HG03439 (cell line): ENCODE data around the gene LTO1.
"Not testable (repeated sequence)": the region's sequence is repeated elsewhere in the genome, so short reads cannot be mapped to it uniquely, and the experiment has no call there.

Source experiments
- ATAC-seq: cut with Tn5 transposase; IDR thresholded peaks from one replicate; pipeline ENCODE4 v1.9.1; 2021; ENCODE audit warnings: mild to moderate bottlenecking, moderate library complexity; ENCODE audit not compliant: unreplicated experiment

Gene LTO1

DNA sequence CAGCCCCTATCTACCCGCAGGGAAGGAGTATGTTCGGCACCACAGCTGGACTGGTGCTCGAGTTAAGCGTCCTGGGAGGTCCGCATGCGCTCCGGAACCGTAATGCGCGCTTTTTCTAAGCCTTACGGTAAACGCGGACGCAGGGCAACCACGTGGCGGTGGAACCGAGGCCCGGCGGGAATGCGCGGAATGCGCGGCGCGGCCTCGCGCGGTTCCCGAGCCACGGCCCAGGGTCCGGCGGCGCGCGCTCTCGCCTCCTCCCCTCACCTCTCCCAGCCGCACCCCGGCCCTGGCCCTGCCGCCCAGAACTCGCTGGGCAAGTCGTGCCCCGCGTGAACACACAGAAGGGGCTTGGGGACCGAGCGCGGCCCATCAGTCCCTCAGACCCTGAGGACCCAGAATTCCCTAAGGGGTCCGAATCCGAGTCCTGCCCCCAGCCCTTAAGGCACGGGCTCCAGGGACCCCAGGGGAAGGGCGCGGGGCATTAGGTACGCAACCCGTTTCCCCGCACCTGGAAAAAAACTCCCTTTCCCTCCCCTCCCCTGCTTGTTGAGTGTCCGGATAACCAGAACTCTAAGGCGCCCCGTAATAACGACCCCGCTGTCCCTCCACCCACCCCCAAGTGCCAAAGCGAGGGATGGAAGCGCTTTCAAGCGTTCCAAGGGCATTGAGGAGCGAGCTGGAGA, 38.5 kb downstream of the LTO1 start:
- ATAC-seq: no peak

DNA sequence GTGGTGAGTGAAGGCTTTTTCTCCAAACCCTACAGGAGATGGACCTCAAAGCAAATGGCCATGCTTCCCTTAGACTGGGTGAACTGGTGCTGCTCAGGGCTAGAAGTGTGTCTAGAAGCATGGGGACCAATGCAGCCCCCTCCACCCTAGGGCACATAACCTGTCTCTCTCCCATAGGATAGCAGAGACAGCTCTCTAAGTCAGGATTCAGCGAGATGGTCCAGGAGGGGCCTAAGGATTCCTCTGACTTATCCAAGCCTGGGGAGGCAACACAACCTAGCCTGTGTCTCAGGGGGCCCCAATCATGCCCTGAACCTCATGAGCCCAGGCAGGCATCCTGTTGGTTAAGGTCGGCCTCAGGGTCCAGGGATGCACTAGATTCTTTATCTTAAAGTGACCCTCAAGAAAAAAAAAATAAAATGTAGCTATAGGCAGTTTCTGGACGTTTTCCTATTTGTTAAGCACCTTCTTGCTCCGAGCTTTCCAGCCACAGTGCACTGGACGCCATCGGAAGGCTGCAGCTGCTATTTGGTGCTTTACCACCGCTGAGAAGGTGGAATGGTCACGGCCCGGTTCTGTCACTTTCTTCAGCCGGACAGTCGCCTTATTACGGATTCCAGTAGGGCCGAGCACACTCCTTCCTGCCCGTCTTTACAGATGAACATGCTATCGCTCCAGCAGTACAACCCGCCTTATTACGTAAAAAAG, 39.2 kb downstream of the LTO1 start:
- ATAC-seq: no peak

DNA sequence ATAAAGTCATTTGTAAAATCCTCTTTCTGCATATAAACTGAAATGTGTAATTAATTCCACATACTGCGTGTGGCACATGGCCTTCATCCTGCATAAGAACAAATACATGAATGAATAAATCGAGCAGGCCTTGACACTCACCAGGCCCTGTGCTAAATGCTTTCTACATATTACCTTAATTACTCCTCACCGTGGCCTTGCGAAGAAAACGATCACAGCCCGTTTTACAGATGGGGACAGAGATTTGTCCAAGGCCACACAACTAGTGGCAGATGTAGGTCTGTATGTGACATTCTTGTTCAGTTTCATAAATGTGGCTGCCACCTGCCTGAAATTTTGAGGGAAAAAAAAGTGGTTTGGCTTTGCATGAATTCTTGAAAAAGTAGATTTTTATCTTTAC, 40.0 kb downstream of the LTO1 start:
- ATAC-seq: no peak

DNA sequence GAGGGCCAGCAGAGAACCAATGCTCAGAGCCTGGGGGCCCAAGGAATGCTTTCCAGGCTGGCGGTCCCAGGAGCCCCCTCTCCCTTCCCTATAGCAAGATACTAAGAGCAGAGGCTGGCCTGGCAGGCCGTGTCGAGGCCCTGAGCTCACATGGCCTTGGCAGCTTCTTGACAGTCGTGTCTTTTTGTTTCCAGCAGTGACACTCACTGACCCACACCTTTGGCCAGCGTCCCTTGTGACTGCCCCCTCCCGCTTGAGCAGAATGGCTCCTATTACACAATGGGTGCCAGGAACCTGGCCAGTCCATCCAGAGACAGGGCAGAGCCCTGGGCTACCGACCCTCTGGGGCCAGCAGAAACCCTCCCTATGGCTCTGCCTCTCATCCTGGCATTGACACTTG, 40.6 kb downstream of the LTO1 start:
- ATAC-seq: no peak

DNA sequence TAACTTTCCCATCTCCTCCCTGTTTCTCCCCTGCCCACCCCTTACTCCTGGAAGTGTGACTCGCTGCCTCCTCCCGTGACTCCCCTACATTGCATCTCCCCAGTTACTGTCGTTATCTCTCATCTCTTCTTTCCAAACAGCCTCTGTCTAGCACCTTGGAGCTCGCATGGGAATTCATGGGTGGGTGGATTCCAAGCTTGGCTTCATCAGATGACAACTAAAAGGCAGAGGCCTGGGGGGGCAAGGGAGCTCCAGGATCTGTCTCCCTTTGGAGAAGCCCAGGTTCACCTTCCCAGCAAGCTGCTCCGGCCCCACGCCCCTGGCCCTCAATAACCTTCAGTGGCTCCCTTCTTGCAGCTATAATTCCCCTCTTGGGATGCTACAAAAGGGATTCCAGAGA, 41.1 kb downstream of the LTO1 start:
- ATAC-seq: no peak

DNA sequence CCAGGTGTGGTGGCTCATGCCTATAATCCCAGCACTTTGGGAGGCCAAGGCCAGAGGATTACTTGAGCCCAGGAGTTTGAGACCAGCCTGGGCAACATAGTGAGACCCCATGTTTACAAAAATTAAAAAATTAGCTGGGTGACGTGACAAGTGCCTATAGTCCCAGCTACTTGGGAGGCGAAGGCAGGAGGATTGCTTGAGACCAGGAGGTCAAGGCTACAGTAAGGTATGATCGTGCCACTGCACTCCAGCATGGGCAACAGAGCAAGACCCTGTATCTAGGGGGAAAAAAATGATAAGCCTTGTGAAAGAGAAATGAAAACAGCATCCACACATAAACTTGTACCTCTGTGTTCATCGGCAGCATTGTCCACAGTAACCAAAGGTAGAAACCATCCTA, 42.3 kb downstream of the LTO1 start:
- no peak for ATAC-seq

DNA sequence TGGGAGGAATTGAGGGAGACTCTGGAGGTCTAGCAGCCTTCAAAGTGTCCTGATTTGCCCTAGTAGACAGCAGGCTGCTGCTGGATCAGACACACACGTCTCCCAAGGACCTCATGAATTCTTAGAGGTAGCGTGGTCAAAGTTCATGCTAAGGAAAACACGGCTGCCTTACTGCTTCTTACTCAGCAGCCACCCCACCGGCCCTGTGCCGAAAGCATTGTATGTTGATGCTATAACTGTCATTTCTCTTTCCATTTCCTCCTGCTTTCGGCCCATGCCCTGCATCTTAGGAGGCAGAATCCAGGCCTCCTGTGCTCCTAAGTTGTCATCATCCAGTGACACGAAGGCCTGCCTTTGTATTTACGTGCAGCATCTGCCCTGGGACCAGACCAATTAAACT, 44.7 kb downstream of the LTO1 start:
- ATAC-seq: no peak

DNA sequence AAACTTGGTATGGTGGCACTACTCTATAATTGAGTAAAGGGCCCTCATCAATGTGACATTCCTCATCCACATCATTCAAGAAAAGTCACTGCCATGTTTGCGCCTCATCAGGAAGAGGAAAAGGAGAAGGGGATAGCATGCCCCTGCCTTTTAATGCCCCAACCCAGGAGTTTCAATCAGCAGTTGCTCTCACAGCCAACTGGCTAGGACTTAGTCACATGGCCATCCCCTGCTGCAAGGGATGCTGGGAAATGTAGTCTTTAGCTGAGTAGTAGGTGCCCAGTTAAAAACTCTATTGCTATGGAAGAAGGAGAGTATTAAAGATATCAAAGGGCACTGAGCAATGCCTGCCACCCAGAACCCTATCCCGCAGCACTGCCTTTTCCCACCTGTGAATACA, 45.1 kb downstream of the LTO1 start:
- no peak for ATAC-seq

DNA sequence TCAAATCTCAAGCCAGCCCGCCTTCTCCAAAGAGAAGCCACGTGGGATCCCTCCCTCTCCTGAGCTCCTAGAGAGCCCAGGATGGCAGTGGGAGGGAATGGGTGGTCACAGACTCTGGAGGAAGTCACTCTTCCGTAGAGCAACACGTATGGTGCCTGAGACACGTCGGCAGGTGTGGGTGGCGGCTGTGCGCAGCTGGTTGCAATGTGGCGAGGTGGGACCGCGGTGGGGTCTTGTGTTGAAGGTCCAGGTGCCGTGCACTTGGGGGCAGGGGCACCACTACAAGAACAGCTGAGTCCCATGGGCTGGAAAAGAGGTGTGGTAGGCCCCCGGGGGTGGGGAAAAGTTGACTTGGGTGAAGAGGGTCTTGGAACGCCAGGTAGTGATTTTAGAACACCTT, 47.6 kb downstream of the LTO1 start:
- no peak for ATAC-seq

DNA sequence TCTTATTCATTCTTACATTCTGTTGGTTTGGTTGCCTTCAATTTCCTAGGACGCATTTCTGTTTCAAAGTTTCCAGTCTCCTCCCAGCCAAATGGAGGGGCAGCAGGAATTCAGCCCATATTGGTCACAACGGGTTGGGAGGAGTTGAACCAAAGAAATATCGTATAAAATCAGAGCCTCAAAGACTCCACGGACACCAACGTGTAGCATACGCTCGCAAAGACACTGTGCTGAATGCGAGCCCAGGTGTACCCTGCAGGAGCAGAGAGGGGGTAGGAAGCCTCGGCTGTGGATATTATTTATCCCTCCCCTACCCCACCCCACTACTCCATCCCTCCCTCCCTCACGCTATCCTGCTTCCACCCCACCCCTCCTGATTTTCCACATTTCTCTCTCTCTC, 49.7 kb downstream of the LTO1 start:
- ATAC-seq: no peak

DNA sequence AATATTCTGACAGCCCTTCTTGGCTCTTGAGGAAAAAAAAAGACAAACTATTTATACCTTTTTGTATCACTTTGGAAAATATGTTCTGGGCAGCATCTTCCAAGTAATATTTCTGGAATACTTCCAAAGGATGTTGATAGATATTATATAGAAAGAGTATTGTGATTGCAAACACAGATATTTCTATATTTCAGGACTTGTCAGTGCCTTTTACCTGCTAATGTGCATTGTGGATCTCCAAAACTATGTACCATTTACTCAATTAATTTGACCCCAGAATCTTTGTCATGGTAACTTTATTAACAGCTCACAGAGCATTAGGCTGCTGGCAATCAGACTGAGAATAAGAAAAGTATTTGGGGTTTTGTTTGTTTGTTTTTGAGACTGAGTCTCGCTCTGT, 50.9 kb downstream of the LTO1 start:
- no peak for ATAC-seq

DNA sequence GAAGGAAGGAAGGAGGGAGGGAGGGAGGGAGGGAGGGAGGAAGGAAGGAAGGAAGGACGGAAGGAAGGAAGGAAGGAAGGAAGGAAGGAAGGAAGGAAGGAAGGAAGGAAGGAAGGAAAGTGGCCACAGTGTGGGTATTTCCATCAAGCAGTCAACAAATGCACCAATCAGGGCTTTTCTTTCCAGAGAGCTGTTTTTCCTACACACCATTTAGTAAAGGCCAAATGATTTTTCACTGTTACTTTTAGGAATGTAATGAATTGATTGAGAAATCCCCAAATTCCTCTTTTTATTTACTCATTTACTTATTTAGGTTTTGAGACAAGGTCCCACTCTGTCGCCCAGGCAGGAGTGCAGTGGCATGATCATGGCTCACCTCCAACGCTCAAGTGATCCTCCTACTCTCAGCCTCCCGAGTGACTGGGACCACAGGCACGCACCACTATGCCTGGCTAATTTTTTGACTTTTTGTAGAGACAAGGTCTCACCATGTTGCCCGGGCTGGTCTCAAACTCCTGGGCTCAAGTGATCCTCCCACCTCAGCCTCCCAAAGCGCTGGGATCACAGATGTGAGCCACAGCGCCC, 53.0 kb downstream of the LTO1 start:
- not testable (repeated sequence) for ATAC-seq

DNA sequence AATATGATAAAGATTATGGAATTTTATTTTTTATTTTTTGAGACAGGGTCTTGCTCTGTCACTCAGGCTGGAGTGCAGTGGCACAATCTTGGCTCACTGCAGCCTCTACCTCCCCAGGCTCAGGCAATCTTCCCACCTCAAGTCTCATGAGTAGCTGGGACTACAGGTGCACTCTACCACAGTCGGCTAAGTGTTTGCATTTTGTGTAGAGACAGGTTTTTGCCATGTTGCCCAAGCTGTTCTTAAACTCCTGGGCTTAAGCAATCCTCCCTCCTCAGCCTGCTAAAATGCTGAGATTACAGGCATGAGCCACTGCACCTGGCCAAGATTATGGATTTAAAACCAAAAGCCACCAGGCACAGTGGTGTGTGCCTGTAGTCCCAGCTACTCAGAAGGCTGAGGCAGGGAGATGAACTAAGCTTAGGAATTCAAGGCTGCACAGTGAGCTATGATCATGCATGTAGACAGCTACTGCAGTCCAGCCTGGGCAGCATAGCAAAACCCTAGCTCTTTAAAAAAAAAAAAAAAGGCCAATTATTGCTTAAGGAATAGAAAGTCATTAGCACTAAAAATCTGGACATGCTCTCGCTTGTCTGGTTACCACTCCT, 54.4 kb downstream of the LTO1 start:
- no peak for ATAC-seq

DNA sequence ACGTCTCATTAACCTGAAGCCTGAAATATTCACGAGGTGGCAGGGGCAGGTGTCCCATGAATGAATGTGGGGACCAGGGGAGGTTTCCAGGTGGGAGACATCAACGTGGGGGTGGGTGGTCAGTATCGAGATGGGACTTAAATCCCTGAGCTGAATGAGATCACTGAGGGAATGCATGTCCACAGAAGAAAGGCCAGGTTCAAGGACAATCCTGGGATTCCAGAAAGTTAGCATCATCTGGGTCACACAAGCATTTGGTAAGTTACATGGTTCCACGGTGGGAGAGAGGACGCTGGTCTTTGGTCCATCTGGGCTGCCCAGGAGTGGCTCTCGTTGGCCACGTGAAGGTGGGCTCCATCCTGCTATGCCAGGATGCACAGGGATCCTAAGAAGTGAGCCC, 56.9 kb downstream of the LTO1 start:
- no peak for ATAC-seq

DNA sequence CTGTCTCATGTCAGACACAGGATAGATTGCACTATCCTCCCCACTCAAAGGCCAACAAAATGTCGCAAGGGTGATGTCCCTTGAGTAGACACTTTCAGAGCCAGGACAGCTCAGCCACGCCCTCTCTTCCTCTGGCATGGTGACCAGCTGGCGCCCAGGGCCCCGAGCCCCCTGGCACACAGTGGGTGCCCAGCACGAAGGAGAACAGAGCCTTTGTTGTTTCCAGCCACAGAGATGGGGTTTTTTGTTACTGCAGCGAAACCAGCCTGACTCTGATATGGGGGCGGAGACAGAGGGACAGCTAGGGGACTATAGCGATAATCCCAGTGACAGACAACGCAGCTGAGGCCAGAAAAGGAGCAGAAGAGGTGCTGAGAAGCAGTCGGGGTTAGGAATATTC, 57.5 kb downstream of the LTO1 start:
- no peak for ATAC-seq

DNA sequence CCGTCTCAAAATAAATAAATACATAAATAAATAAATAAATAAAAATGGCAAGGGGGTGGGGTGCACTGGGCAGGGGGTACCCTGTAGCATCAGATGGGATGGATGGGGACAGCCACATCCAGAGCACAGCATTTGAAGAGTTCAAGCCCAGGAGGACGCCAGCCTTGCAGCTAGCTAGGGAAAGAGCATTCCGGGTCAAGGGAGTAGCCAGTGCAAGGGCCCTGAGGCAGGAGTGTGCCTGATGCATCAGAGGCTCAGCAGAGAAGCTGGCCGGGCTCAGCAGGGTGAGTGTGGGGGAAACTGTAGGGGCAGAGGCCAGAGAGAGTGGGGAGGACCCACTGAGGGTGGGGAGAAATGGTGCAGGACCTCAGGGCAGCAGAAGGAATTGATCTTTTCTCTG, 57.9 kb downstream of the LTO1 start:
- ATAC-seq: no peak
